GM12801 (cell line): ENCODE results near the gene SULT1C4.

ENCODE experiments used
- CTCF ChIP-seq: IDR thresholded peaks from one replicate; pipeline ENCODE4 v1.5.1; 2011; ENCODE audit warnings: control low read depth; ENCODE audit not compliant: insufficient read length; ENCODE audit errors: extremely low read depth

The SULT1C4 gene

GRCh38 chr2:108349571-108349928 is 28.2 kb upstream of the SULT1C4 start:
- TF ChIP-seq CTCF, result no peak

GRCh38 chr2:108351889-108352288 is 25.9 kb upstream of the SULT1C4 start:
- TF ChIP-seq CTCF, result no peak

- TF ChIP-seq CTCF, result no peak
Measured at GRCh38 chr2:108354136-108354535, 23.6 kb upstream of the SULT1C4 start.

GRCh38 chr2:108355906-108356734 is 21.6 kb upstream of the SULT1C4 start:
- no peak for TF ChIP-seq CTCF

- TF ChIP-seq CTCF, result no peak
Measured at GRCh38 chr2:108360776-108361468, 16.8 kb upstream of the SULT1C4 start.

- TF ChIP-seq CTCF, result no peak
Measured at GRCh38 chr2:108363024-108363907, 14.5 kb upstream of the SULT1C4 start.

GRCh38 chr2:108363908-108364225 is 13.9 kb upstream of the SULT1C4 start:
- TF ChIP-seq CTCF, result no peak
